ENCODE measurements around the gene C9. TPM values are rescaled to one million over a fixed set of nuclear protein-coding genes. Genes with fewer than 3 reads are reported as not detected.

The C9 gene
- total and polyA plus RNA-seq, 7 donors: 0.24 TPM; not detected in 6

DNA sequence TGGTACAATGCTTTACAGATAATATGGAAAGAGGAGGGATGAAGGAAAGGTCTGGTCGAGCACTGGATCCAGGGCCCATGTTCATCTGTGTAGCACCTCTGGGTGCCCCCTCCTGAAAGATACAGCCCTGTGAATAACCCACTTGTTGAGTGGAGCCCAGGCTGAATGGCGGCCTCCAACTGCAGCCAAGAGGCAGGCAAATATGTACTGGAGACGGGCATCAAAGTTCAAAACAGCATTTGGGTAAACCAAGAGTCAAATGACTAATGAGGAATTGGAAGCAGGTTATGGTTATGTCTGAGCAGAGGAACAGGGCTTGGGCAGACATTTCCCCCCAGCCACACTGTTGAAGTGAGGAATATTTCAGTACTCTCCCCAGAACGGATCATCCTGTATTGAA lies 1.1 kb downstream of the C9 start:
- no peaks in the 10 kb centered on the region for H3K36me3 ChIP-seq (ENCODE audit: insufficient read depth in 1 of 2, low read depth in 1 of 2)
- WGBS, 3 donors: 80 to 84% (median 82%) methylated on average over 4 of the region's 4 CpGs
- H3K4me1 ChIP-seq: no peaks in the 10 kb centered on the region
- H3K4me3 ChIP-seq: no peak overlapping the region
- intact Hi-C loops (cut with DNase I): no loop called here
- DNase-seq: no peak
- no peaks in the 10 kb centered on the region for H3K27me3 ChIP-seq (ENCODE audit: insufficient read depth in 3 of 3, low read length in 2 of 3)
- H3K27ac ChIP-seq: no peak overlapping the region
- no peak for ATAC-seq
- TF ChIP-seq, protein P1, sequence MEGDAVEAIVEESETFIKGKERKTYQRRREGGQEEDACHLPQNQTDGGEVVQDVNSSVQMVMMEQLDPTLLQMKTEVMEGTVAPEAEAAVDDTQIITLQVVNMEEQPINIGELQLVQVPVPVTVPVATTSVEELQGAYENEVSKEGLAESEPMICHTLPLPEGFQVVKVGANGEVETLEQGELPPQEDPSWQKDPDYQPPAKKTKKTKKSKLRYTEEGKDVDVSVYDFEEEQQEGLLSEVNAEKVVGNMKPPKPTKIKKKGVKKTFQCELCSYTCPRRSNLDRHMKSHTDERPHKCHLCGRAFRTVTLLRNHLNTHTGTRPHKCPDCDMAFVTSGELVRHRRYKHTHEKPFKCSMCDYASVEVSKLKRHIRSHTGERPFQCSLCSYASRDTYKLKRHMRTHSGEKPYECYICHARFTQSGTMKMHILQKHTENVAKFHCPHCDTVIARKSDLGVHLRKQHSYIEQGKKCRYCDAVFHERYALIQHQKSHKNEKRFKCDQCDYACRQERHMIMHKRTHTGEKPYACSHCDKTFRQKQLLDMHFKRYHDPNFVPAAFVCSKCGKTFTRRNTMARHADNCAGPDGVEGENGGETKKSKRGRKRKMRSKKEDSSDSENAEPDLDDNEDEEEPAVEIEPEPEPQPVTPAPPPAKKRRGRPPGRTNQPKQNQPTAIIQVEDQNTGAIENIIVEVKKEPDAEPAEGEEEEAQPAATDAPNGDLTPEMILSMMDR (IDR thresholded peaks at IDR 0.05): no peak
- H3K9me3 ChIP-seq: no peaks in the 10 kb centered on the region

DNA sequence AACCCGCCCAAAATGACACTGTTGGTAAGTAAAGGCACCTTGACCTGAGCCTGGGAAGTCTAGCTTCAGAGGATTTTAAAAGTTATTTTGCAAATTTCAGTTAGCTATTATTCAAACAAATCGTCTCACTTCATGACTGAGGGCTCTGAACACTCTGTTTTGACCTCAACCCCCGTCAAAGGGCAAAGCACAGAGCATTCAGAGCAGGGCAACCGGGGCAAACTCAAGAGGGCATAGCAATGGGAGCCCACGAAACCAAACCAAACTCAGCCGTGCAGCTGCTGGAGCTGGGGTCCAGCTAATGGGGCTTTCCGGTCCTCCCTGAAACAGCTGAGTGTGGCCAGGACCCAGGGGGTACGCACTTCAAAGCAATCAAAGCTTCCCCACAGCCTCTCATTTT lies 1.6 kb downstream of the C9 start:
- intact Hi-C loops (cut with DNase I): no loop called here
- WGBS, 3 donors: 78 to 87% (median 83%) methylated on average over 8 of the region's 8 CpGs
- H3K9me3 ChIP-seq: no peaks in the 10 kb centered on the region
- ATAC-seq (no peak), DNase-seq (no peak)
- H3K4me1 ChIP-seq: no peaks in the 10 kb centered on the region
- no peak overlapping the region for H3K27ac ChIP-seq
- TF ChIP-seq, protein P1 (IDR thresholded peaks at IDR 0.05): no peak
- no peaks in the 10 kb centered on the region for H3K27me3 ChIP-seq (ENCODE audit: insufficient read depth in 3 of 3, low read length in 2 of 3)
- H3K36me3 ChIP-seq (ENCODE audit: insufficient read depth in 1 of 2, low read depth in 1 of 2): no peaks in the 10 kb centered on the region
- no peak overlapping the region for H3K4me3 ChIP-seq

DNA sequence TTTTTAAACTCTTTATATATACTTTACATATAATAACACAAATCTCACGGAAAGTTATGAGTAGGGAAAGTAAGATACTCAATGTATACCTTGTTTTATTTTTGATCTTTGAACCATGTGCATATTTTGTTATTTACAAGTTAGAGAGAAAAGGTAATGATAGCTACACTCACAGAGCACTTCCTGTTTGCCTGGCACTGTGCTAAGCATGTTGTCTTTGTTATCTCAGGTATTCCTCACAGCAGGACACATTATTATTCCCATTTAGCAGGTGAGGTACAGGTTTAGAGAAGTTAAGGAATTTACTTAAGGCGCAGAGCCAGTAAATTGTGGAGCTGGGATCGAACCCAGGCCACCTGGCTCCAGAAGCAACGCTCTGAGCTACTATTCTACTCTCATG lies 3.0 kb downstream of the C9 start:
- H3K27ac ChIP-seq: no peak overlapping the region
- TF ChIP-seq, protein P1 (IDR thresholded peaks at IDR 0.05): no peak
- H3K27me3 ChIP-seq (ENCODE audit: insufficient read depth in 3 of 3, low read length in 2 of 3): no peaks in the 10 kb centered on the region
- H3K9me3 ChIP-seq: no peaks in the 10 kb centered on the region
- H3K4me3 ChIP-seq: no peak overlapping the region
- DNase-seq: no peak
- intact Hi-C loops (cut with DNase I): no loop called here
- WGBS, 3 donors: 81 to 89% (median 88%) methylated on average over 4 of the region's 4 CpGs
- no peak for ATAC-seq
- H3K4me1 ChIP-seq: no peaks in the 10 kb centered on the region
- H3K36me3 ChIP-seq (ENCODE audit: insufficient read depth in 1 of 2, low read depth in 1 of 2): no peaks in the 10 kb centered on the region

DNA sequence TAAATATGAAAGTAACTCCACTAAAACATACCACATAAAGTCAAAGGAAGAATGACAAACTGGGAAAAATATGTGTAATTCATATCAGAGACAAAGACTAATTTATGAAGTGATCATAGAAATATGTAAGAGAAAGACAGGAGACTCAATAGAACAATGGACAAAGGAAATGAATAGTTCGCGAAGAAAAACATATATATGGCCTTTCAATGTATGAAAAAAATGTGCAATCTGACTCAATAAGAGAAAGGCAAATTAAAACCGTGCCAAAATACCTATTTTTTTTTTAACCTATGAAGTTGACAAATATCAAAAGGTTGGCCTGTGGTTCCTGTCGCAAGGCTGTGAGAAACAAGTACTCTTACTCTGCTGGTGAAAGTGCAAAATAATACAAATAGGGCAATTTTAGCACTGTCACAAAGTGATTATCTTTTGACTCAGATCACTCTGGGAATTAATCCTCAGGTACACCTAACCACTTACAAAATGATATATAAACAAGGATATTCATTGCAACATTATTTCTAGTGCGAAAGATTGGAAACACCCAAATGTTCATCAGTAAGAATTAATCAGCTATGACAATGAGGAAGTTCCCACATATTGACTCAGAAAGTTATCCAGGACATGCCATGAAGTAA lies 3.7 kb downstream of the C9 start:
- ATAC-seq (no peak), DNase-seq (no peak)
- Histone ChIP-seq H3K27me3 (ENCODE audit: insufficient read depth in 3 of 3, low read length in 2 of 3) (no peaks in the 10 kb centered on the region), H3K36me3 (ENCODE audit: insufficient read depth in 1 of 2, low read depth in 1 of 2) (no peaks in the 10 kb centered on the region), H3K4me1 (no peaks in the 10 kb centered on the region), H3K4me3 (no peak overlapping the region), H3K27ac (no peak overlapping the region), H3K9me3 (no peaks in the 10 kb centered on the region)
- WGBS, 3 donors: 81 to 83% (median 82%) methylated on average over 5 of the region's 5 CpGs
- intact Hi-C loops (cut with DNase I): no loop called here
- TF ChIP-seq, protein P1 (IDR thresholded peaks at IDR 0.05): no peak

DNA sequence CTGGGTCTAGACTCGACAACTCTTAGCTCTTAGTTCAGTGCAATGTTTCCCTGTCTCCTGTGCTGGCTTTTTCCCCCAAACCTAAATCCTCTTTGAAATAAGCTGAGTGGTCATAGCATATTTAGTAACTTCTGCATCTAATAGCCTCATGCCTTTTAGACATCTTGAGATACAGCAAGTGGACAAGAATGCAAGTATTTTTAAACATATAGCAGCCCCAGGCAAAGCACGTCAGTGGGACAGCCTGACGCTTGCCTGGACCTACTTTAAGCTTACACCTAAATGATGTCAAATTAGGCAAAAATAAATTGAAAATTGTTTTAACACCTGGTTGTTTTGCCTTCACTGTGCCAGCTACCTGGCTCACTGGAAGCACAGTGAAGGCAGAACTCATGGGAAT lies 8.0 kb downstream of the C9 start:
- no peaks in the 10 kb centered on the region for H3K36me3 ChIP-seq (ENCODE audit: insufficient read depth in 1 of 2, low read depth in 1 of 2)
- TF ChIP-seq, protein P1 (IDR thresholded peaks at IDR 0.05): no peak
- H3K27me3 ChIP-seq (ENCODE audit: insufficient read depth in 3 of 3, low read length in 2 of 3): no peaks in the 10 kb centered on the region
- ATAC-seq (no peak), DNase-seq (no peak)
- H3K4me1 ChIP-seq: no peaks in the 10 kb centered on the region
- no peak overlapping the region for H3K27ac ChIP-seq
- no peak overlapping the region for H3K4me3 ChIP-seq
- no peaks in the 10 kb centered on the region for H3K9me3 ChIP-seq
- 91 to 96% (median 93%) methylated on average over 3 of the region's 3 CpGs for WGBS, 3 donors
- intact Hi-C loops (cut with DNase I): loop anchor here in 1 of 2 donors (5.0 kb wide), 1 partner anchor 626 kb away; no protein-coding TSS in a partner anchor

Data from psoas muscle (tissue), 8 donors.